Ishikawa (cell line): ENCODE measurements around the gene KLHDC8B.

Experiments used
- CEBPB ChIP-seq: IDR thresholded peaks from 2 replicates; pipeline ENCODE4 v1.6.1; 2012
- EGR1 ChIP-seq: IDR thresholded peaks from 2 replicates; pipeline ENCODE4 v1.6.1; 2012
- FOXM1 ChIP-seq: IDR thresholded peaks from 2 replicates; pipeline ENCODE4 v1.6.1; 2012; ENCODE audit warnings: low read depth, borderline replicate concordance
- TAF1 ChIP-seq: IDR thresholded peaks from 2 replicates; pipeline ENCODE4 v1.6.1; 2012; ENCODE audit warnings: low read depth, mild to moderate bottlenecking
- USF1 ChIP-seq: IDR thresholded peaks from 2 replicates; pipeline ENCODE4 v1.6.1; 2012
- YY1 ChIP-seq: IDR thresholded peaks from 2 replicates; pipeline ENCODE4 v1.6.1; 2012; ENCODE audit warnings: low read depth

- no peak for TF ChIP-seq TAF1
- no peak for TF ChIP-seq CEBPB
- TF ChIP-seq YY1 = no peak
- TF ChIP-seq USF1 = no peak
- TF ChIP-seq EGR1 = no peak
- TF ChIP-seq FOXM1 = no peak
Observed at GRCh38 chr3:49182682-49183081, 11.3 kb downstream of the KLHDC8B start.
